ENCODE measurements around the gene UNC13B.

UNC13B gene

DNA sequence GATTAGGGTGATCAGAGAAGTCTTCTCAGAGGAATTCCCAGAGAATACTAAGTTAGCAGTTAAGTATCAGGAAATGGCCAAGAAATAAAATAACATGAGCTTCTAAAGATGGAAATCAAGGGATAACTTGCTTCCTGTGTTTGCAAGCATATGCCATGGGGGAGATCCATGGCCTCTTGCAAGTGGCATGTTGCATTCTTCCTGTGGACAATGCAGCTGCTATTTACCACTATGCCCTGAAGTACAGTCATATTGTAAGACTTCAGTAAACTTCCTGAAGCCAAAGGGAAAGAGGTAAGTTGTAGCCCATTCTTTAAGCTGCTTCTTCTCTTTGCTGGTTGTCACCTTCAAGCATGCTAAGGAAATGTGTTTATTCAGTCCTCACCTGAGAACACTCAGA lies 173.4 kb downstream of the UNC13B start:
- DNase-seq (ENCODE audit: low read depth) = peak; percentile 42

DNA sequence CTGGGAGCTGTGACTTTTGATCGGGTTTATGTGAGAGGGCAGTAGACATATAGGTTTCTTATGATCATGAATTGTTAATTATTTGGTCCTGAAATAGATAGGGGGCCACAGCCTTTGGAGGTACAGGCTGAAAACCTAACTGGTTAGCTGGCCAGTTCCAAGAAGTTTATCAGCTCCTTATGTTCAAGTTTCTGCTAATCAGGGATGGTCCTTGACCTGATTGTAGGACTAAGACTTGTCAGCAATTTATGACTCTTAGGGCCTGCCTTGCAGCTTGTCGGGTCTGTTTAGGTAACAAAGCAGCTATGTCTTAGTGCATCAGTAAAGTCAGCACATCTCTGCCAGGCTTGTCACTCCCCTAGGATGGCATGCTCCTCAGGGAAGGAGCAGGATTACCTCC lies 176.3 kb downstream of the UNC13B start:
- no peak for DNase-seq (ENCODE audit: low read depth)

GRCh38 chr9:35338561-35339274 lies 176.9 kb downstream of the UNC13B start:
- DNase-seq (ENCODE audit: low read depth) = no peak

DNA sequence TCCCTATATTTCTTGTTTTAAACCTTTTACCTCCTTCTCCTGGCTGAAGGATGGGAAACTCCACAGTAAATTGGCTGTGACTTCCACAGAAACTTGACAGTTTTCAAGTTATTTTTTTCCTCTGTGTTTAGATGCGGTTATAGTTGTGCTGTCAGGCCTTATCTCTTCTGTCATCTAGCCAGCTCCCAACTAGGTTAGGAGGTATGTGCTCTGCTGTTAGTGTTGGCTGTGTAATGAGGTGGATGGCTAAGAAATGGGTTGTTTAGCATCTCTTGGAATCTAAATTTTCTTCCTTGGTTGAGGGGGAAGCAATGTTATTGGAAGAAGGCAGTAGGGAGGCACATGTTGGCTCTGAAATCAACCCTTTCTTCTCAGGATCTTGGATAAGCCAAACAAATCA lies 178.2 kb downstream of the UNC13B start:
- DNase-seq (ENCODE audit: low read depth) = no peak

DNA sequence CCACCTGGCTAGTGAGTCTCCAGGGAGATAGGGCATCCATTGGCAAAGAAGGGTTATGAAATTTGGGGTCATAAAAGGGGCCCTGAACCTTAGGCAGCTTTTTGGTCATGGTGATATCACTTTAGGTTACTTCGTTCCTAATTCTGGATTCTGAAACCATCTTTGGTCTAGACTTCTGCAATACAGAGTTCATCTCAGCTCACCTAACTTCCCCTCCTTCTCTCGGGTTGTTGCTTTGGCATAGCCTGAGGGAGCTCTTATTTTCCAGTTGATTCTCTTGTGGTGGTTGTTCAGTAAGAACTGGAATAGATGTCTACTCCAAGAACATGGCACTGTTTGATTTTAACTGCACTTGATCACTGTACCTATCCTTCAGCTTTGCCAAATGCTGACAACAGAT lies 179.2 kb downstream of the UNC13B start:
- no peak for DNase-seq (ENCODE audit: low read depth)

DNA sequence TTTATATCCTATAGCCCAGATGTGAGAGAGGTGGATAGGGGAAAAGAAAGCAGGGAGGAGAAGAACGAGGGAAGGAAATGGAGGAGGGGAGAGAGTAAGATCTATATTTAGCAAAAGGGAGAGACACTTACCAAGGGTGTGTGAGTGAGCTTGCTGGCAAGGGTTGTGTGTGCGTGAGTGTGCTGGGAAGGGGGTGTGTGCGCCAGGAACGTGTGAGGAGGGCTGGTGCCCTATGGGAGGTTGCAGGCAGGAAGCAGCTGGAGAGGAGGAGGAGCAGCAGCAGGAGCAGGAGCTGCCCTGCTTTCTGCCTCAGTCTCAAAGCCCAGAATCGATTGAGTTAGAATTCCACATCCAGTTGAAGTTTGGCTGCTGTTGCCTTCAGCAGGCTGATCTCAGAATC lies 179.8 kb downstream of the UNC13B start:
- DNase-seq (ENCODE audit: low read depth) = no peak

GRCh38 chr9:35342221-35342958 lies 180.6 kb downstream of the UNC13B start:
- DNase-seq (ENCODE audit: low read depth) = no peak

DNA sequence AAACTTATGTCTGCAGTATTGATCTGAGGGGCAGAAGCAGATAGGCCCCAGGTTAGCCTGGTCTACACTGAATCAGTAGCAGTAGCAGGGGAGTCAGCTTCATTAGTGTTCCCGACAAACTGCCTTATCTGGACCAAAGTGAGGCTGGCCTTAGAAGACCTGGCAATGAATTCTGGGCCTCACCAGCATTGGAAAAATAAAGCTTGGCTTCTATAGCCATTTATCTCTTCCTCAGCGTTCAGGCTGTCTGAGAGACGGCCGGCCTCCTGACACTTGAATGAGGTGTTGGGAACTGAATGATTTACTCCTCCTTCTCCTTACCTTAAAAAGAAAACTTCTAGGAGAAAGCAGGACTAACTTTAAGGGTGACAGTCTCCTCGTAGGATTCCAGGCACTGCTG lies 186.3 kb downstream of the UNC13B start:
- no peak for DNase-seq (ENCODE audit: low read depth)

GRCh38 chr9:35349287-35349990 lies 187.6 kb downstream of the UNC13B start:
- DNase-seq (ENCODE audit: low read depth) = no peak

DNA sequence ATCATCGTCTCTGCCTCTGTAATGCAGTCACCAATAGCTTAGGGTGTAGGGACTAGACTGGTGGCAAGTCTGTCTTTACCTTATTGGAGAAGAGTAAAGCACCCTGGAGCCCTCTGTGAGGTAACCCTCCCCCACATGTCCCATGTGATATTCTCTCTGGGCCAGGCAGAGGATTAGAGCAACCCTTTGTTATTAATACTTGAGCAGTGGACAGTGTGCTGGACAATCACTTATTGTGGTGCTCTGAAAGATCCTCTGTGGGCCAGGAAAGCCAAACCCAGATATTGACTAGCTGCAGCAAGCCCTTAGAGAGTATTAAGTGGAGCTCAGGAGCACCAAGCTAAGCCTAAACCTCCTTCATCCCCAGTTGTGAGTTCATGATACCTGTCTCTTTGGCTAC lies 188.4 kb downstream of the UNC13B start:
- no peak for DNase-seq (ENCODE audit: low read depth)

DNA sequence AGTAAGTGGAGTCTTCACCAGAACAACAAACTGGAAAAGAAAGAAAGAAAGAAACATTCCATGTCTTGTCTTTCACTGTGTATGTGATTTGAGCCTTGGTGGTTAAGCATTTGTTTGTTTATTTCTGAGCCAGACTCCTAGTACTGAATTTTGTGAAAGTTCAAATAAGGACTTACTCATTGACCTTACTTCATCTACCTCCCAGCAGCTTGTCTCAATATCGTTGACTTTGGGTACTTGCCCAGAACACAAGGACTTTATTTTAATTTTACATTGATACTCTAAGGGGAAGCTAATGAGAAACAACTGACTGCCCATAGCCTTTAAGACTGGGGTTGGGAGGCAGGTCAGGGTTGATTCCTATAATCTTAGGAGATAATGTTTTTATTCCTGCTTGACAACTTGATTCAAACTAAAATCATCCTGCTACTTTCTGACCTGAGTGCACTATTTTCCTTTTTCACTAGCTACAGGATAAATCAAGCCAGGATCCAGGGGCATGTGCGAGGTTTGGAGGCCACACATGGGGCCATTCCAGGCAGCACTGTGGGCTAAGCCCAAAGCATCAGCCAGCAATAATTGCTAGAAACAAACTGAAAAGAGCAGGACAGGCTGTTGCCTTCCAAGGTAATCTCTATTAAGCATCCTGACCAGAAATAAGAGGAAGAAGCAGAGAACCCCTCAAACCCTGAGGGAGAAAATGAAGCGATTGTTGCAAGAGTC lies 189.2 kb downstream of the UNC13B start:
- DNase-seq (ENCODE audit: low read depth) = no peak

GRCh38 chr9:35353731-35354365 lies 192.0 kb downstream of the UNC13B start:
- DNase-seq (ENCODE audit: low read depth) = no peak

GRCh38 chr9:35355939-35356338 lies 194.1 kb downstream of the UNC13B start:
- no peak for DNase-seq (ENCODE audit: low read depth)

DNA sequence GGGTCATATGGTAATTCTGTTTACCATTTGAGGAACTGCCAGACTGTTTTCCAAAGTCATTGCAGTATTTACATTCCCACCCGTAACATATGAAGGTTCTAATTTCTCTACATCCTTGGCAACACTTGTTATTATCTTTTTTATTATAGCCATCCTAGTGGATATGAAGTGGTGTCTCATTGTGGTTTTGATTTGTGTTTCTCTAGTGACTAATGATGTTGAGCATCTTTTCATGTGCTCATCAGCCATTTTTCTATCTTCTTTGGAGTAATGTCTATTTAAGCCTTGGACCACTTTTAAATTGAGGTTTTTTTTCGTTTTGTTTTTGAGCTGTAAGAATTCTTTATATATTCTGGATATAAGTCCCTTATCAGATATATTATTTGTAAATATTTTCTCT lies 195.3 kb downstream of the UNC13B start:
- DNase-seq (ENCODE audit: low read depth) = no peak

GRCh38 chr9:35357826-35358225 lies 196.0 kb downstream of the UNC13B start:
- DNase-seq (ENCODE audit: low read depth) = no peak

DNA sequence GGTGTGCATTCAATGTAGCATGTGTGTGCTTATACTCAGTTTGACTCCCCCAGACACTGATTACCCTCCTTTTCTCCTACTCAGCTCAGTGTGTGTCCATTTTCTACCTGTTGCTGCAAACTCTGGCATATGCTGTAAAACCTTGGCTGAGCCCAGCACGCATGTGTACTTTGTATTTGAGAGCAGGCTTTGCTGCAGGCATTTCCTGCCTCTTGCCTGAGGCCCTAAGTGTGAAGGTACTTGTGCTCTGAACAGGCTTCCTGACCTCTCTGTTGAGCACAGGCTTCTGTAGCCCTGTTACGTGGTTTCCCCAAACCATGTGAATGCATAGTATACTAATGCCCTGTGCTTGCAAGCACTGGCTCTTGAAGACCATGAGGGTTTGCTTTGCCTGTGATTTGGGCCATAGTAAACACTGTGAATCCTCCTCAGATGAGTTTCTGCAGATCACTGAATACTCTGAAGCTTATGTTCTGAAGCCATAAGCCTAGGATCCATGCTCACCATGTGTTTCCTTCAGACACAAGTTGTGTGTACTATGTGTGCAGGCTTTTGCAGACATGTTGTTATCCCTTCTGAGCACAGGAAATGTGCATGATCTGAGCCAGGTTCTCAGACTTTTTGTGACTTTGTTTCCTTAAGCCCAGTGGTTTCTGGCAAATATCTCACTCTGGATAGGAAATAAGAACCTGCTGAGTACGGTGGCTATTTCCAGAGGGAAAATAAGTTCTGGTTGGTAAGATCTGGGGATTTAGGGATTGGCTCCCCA lies 203.2 kb downstream of the UNC13B start:
- DNase-seq (ENCODE audit: low read depth) = no peak

- DNase-seq (ENCODE audit: low read depth) = no peak
Observed at GRCh38 chr9:35366627-35367026, 204.8 kb downstream of the UNC13B start.

GRCh38 chr9:35367451-35367850 lies 205.6 kb downstream of the UNC13B start:
- peak; percentile 95 for DNase-seq (ENCODE audit: low read depth)

DNA sequence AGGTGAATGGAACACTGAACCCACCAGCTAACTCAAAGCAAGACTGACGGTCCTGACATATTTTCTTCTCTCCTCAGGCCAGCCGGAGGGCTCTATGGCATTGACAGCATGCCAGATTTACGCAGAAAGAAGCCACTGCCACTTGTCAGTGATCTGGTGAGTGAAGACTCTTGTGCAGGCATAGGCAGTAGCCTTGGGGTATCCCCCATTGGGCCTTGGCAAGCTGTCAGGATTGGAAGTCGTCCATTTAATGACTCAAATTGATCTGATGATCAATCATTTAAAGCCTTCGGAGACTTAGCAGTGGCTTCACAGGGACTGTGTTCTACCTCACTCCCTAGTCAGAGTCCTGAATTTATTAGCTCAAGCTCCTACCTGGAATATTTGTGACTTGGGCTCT lies 208.4 kb downstream of the UNC13B start:
- no peak for DNase-seq (ENCODE audit: low read depth)

GRCh38 chr9:35374436-35374835 lies 212.6 kb downstream of the UNC13B start:
- DNase-seq (ENCODE audit: low read depth) = no peak

DNA sequence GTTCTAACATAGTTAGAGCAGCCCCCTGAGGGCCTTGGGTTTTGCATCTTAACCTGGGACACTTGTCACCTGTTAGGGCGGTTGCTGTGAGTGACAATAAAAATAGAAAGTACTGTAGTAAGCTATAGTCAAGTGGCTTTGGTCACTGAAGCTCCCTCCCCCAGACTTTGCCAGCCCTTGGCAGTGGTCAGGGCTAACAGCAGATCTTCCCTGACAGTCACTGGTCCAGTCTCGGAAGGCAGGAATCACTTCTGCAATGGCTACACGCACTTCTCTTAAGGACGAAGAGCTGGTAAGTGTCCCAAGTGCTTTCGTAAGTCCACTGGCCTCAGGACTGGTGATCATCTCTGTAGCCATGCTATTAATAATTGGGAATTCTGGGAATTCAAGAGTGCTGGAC lies 213.1 kb downstream of the UNC13B start:
- no peak for DNase-seq (ENCODE audit: low read depth)
